GM19397 (cell line): ENCODE measurements around the gene THBS4.
"Not testable (repeated sequence)": the region's sequence is repeated elsewhere in the genome, so short reads cannot be mapped to it uniquely, and the experiment has no call there.

Source experiments
- ATAC-seq: cut with Tn5 transposase; IDR thresholded peaks from one replicate; pipeline ENCODE4 v1.9.1; 2021; ENCODE audit warnings: mild to moderate bottlenecking, moderate library complexity; ENCODE audit not compliant: unreplicated experiment

The THBS4 gene

DNA sequence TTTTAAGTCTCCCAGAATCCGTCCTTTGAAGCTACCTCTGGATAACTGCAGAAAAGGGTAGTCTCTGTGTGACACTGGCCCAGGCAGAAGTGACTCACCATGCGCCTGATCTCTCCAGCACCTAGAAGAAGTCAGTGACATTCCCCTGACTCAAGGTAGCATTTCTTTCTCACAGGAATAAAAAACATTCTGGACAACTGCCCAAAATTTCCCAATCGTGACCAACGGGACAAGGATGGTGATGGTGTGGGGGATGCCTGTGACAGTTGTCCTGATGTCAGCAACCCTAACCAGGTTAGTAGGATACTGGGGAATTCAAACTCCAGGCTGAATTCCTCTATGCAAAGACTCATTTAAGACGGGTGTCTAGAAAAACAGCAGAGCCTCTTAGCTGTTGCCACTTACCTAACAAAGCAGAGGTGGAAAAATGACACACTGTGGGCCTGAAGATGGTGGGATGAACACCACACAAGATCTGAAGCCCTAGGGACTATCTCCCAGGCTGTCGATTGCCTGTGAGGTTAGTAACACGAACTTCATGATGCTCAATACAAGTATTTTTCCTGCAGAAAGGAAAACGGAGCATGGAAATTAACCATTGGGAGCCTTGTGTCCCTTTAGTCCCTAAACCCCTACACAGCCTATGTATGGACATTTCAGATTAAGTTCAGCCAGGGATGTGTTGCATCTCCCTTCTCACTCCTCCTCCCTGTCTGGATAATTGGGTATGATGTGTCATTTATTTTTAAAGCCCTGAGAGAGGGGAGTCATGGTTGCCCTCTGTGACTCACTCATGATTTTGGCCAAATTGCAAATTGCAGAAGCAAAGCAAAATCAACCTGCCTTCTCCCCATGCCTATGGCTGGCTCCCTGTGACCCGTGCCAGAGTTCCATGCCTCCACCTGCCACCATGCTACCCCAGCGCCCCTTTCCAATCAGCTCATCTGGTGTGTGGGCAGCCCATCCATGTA lies 37.2 kb downstream of the THBS4 start:
- no peak for ATAC-seq

DNA sequence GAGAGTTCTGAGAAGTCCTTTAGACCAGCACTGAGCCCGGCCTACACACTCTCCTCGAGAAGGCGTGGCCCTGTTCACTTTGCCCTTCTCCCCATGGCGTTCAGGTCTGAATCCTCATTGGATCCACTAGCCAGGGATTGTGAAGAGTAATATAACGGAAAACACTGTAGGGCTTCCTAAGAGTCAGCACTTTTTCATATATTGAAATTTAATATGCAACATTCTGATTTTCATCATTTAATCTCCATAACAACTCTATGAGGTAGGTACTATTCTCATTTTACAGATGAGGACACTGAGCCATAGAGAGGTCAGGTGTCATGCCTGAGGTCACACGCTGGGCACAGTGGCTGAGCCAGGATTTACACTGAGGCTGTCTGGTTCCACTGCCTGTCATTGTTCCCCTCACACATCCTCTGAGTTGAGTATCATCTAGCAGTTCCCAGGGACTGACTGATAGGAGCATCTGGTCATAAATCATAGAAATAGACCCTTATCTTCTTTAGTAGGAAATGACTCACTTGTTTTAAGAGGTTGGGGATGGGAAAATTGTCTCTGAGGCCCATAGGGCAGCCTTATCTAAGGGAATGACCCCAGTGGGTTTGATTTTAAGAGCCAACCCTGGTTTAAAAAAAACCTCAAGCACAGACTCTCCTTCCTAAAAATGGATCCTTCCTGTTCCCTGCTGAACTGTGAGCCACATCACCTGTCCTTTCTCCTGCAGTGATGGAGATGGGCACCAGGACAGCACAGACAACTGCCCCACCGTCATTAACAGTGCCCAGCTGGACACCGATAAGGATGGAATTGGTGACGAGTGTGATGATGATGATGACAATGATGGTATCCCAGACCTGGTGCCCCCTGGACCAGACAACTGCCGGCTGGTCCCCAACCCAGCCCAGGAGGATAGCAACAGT lies 41.2 kb downstream of the THBS4 start:
- ATAC-seq, result no peak

DNA sequence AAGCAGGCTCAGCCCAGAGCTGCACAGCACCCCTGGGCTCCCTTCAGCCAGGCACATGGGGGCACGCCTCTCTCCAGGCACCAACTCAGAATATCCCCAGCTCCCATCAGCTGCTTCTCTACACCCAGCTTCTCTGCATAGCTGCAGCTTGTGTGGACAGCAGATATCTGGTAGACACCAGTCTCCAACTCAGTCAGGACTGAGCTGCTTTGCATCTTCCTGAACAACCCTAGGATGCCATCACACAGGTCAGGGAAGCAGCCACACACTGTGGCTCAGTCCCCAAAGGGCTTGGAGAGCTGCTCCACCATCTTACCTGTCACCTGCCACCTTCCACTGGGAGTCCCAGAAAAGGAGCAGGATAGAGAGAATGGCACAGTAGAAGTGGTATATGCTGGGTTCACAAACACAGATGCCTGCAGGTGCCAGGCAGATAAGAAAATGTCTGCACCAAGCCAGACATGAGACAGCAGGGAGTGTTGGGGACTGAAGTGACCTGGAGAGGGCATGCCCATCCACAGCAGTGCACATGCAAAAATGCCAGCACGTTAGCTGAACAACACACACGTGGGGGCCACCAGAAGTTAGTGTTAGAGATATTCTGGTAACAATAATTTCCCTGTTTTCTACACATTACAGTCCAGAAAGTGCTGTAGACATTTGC lies 42.0 kb downstream of the THBS4 start:
- no peak for ATAC-seq

DNA sequence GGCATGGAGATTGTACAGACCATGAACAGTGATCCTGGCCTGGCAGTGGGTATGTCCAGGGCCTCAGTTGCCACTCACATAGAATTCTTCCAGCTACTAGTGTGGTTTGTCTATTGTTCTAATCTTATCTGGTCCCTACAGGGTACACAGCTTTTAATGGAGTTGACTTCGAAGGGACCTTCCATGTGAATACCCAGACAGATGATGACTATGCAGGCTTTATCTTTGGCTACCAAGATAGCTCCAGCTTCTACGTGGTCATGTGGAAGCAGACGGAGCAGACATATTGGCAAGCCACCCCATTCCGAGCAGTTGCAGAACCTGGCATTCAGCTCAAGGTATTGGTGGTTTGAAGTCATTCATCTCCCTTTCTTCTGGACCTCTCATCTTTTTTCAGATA lies 43.8 kb downstream of the THBS4 start:
- no peak for ATAC-seq

DNA sequence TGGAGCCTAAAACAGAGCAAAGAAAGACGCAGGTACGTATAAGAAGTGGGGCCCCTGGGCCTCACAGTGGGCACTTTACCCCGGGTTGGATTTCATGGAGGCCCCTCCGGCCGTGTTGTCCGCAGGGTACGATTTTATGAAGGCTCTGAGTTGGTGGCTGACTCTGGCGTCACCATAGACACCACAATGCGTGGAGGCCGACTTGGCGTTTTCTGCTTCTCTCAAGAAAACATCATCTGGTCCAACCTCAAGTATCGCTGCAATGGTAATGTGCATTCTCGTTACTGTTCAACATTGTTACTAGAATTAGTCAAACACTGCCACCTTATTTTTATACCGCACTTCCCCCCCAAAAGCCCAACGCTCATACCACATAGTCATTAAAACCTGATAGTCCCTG lies 47.1 kb downstream of the THBS4 start:
- ATAC-seq, result no peak

DNA sequence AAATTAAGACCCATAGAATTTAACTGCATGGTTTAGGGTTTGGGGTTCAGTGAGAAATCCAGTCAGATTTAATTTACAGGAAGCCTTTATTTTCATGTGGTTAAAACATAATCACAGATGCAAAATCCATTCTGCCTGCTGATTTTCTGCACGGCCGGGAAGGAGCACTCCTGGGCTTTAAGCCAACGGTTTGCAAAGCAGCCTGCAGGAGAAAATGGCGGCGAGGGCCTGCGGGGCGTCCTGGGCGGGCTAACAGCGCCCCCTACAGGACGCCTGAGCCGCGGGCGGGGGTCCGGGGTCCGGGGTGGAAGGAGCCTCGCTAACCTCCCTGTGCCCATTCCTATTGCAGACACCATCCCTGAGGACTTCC lies 47.6 kb downstream of the THBS4 start:
- ATAC-seq, result no peak

DNA sequence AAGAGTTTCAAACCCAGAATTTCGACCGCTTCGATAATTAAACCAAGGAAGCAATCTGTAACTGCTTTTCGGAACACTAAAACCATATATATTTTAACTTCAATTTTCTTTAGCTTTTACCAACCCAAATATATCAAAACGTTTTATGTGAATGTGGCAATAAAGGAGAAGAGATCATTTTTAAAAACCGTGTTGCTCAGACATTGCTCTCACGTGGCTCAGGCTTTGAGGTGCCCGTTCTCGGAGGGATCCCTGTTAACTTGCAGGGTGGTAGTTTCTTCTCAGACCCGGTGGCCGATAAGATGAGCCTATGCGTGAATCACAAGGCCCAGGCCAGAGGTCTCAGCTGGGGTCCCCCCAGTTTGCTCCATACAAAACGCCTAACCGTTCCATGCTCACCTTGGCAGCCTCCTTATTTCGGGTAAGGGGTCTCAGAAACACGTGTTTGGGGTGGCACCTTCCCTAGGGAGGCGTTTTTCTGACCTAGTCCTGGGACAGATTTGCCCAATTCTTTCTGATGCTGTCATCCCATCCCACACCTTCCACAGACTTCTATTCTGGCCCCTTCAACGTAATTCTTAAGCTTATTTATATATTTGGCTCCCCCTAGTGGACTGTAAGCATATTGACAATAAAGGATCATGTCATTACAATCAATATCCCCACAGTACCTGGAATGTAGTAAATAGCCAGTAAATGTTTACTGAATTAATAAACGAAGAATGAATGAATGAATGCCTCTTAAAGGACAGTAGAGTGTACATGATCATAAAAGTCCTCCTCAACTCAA lies 48.1 kb downstream of the THBS4 start:
- no peak for ATAC-seq

DNA sequence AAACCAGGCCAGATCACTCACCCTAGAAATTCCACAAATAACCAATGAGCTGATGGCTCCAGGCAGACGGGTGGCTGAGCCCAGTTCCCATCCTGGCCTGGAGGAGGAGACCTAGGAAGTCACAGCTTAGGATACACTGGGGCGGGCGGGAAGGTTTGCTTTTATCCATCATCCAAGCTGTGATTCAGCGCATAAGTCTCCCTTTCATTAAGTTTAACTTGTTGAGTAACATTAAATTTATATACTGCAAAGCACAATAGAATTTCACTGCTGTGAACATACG lies 55.7 kb downstream of the THBS4 start:
- no peak for ATAC-seq

DNA sequence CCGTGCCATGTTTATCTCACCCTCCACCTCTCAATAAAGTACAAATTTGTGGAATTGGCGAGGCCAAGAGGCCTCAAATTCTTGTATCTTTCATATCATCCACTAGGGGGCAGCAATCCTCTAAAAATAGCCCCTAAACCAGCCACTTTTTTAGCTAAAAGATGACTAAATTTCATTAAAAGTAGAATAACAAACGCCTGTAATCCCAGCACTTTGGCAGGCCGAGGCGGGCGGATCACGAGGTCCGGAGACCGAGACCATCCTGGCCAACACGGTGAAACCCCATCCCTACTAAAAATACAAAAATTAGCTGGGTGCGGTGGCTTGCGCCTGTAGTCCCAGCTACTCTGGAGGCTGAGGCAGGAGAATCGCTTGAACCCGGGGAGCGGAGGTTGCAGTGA lies 56.6 kb downstream of the THBS4 start:
- ATAC-seq, result not testable (repeated sequence)

DNA sequence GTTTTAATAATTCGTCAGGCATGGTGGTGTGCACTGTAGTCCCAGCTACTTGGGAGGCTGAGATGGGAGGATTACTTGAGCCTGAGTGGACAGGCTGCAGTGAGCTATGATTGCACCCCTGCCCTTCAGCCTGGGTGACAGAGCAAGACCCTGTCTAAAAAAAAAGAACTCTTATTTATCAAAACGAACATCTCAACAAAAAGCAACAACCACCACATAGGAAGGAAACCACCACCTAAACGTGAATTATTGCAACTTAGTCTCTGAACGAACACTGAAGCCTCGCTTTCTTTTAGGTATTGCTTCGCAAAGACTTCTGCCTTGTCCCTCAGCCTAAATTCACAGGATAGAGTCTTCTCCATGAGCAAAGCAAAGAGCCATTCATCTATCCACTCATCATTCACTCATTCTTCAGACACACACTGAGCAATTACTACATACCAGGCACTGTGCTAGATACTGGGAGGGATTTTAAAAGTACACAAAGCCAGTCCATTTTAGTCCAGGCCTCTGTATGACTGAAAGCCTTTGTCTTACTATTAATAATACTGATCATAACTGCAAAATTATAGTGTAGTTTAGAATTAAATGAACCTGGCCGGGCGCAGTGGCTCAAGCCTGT lies 57.4 kb downstream of the THBS4 start:
- no peak for ATAC-seq

DNA sequence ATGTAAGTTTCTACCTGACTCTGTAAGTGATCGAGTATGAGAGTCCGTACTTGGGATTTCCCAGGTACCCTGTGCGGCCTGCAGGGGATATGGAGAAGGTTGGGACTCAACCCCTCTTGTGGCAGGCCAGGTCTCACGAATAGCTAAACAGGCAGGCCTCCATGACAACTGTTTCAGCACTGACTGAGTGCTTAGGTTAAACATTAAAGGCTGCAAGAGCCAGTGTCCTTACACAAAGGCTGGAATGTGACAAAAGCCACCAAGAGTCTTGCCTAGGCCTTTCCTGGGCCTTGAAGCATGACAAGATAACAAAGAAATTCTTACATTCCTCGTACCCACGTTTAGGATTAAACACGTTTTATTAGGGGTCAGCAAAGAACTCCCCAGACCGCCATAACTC lies 58.6 kb downstream of the THBS4 start:
- ATAC-seq, result no peak

DNA sequence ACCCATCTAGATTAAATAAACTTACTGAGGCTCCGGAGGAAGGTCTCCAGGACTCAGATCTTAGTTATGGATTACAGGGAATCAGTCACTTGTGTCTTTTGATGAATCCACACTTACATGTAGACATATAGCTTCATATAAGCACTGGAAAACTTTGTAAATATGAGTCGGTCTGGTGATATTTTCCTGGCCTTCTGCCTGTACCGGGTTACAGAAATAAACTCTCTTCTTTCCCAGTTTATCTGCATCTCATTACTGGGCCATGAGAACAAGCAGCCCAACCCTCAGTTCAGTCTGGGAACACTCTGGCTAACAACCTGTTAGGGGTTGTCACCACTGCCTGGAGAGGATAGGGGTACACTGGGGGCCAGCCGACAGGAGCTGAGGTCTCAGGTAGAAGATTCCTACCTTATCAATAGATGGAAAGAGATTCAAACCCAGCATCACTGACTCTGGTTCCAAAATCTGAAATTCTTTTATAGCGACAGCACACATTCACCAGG lies 59.1 kb downstream of the THBS4 start:
- no peak for ATAC-seq

DNA sequence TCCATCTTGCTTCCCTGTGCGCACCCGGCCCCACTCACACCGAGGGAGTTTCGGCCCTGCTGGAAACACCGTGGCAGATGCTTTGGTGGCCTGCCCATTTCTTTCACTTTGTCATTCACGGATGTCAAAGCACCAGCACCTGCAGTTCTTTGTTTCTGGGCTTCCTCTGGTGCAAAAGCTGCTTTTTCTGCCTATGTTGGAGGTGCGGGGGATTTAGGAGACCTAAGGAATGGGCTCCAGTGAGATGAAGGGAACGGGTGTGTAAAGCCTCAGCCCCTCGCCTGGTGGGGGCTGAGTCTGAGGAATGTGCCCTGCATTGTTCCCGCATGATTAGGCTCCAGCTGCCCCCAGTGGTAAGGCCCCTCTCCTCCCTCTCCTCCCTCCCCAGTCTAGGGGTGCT lies 62.3 kb downstream of the THBS4 start:
- no peak for ATAC-seq

DNA sequence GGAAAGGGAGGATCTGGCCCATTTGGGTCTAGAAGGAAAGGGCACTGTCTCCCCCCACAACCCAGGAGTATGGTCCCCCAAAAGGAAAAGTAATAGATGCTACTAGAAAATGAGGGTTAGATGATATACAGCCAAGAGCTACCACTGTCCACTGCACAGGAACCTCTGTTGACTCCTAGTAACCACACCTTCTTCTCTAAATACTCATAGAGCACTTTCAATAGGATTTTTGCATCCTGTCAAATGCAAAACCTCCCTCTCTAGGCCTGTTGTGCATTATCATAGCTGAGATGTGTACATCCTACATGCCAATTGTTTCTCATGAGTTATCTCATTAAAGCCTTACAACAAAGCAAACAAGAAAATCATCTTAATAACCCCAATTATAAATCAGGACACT lies 66.8 kb downstream of the THBS4 start:
- no peak for ATAC-seq

DNA sequence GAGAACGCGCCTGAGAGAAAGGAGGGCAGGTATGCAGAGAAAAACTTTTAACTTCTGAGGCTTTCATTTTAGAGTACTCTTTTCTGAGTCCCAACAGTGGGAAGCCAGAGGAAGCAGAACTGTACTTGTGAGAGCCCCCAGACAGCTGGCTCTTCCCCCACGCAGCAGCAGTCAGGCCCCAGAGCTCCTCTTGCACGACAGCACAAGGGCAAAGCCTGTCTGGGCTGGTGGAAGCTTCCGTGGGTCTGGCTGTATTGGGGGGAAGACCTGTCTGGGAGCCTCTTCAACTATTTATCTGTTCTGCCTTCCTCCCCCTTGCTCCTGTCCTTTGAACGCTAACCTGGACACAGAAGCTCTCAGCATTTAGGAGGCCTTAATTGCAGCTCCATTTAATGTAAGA lies 68.2 kb downstream of the THBS4 start:
- ATAC-seq, result no peak

DNA sequence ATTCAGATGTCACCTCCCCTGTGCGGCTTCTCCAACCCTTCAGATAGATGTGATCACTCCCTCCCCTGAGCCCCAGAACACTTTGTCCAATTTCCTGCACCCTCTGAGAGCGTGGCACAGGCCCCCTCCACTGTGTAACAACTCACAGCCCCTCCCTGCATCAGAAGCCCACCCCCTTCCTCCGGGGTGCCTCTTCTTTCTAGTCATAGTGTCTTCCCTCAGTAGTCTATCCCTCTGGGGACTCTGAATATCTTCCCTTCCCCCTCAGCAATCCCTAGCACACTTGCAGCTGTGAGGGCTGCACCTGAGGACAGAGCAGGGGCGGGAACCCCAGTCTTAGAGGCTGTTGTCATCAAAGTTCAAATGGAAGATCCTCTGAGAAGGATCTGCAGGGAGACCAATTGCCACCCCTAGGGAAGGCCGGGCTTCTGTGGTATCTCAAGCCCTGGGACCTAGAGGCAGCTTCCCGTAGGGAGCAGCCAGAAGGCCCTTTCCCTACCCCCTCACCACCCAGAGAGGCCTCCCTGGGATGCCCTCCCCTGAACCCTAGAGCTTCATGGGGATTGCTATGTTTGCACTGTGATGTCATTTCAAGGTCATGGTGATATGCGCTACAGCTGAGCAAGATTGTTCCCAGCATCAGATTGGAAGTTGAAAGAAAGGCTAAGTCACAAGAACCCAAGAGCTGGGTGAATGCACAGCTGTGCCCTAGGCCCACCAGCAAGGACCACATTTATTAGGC lies 70.7 kb downstream of the THBS4 start:
- no peak for ATAC-seq

DNA sequence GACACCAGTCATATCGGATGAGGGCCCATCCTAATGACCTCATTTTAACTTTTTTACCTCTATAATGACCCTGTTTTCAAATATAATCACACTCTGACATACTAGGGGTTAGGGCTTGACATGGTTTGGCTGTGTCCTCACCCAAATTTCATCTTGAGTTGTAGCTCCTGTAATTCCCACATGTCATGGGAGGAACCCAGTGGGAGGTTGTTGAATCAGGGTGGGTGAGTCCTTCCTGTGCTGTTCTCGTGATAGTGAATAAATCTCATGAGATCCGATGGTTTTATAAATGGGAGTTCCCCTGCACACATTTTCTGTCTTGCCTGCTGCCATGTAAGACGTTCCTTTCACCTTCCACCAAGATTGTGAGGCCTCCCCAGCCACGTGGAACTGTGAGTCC lies 71.8 kb downstream of the THBS4 start:
- ATAC-seq, result no peak

DNA sequence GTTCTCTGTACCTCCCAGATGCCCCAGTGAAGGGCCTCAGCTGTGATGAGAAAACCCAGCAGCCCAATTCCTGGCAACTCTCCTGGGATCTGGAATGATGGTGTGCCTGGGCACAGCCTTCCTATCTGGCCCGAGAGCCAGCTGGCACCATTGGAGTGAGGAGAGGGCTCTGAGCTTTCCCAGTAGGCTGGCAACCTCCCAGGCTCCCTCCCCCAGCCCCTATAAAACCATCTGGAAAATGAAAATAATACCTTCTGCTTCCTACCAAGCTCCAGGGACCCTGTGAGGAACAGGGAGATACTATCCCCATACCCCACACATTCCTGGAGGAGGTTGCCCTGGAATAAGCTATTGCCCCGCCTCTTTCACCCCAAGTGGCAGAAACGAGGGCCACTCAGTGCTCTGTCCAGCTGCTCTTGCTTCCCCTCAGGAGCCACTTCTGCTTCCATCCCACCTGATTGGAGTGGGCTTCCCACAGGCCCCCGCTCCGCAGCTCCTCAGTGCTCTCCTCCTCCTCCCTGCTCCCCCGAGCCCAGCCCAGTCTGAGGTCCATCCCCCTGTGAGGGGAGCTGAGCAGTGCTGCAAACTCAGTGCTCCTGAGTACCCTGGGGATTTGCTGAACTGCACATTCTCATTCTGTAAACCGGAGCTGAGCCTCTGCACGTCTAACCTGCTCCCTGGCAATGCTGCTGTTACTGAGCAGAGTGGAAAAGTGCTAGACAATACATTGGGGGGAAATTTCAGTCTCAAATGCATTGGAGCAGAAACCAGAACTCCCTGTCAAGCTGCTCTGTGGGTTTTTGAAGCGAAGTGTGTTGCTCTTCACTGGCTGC lies 74.7 kb downstream of the THBS4 start:
- peak; percentile 66 for ATAC-seq
